Stimulated activated CD4-positive, alpha-beta T cell treated with anti-CD3 and anti-CD28 coated beads, Interleukin-2, amount 100 ng/mL, for 4 hours (primary cell): ENCODE results near the gene FIBP.

Source experiments
- DNase-seq: peaks from one replicate; pipeline ENCODE4 v3.0.0-alpha.2; 2020; ENCODE audit warnings: low read depth

The FIBP gene

DNA sequence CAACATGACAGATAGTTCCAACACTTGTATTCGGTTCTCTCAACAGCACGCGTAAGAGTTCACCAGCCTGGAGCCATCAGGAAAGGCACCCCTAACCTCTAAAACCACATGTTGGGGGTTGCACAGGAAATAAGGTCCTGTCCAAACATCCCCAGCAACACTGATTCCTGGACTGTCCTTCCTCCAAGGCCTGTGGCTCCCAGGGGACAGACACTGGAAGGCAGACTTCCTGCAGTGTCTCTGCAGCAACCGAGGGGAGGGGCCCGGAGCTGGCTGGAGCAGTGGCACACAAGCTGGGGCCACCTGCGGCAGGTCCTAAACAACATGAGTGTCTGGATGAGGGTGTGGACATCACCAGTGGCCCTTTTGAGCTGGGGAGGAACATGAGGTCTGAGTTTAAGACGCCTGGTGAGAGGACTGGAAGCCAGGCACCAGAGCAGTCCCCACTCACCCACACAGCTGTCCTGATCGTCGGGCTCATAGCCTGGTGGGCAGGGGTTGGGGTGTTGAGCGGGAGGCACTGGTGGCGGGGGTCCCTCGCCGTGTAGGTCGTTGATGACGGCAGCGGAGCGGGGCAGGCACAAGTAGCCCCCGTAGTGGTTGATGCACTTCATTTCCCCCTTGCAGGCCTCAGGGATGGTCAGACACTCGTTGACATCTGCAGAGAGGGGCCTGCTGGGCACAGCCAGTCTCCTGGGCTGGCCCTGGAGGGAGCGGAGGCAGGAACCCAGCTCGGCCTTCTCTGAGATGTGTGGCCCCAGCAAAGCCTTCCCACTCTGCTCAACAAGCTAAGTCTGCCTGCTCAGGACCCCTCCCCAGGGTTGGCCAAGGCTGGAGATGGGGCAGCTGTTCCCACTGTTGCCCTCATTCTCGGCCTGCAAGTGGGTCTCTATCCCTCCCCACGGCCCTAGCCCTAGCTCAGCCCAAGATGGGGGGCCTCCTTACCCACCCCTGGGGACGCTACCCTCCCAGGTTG lies 17.3 kb downstream of the FIBP start:
- DNase-seq: no peak

DNA sequence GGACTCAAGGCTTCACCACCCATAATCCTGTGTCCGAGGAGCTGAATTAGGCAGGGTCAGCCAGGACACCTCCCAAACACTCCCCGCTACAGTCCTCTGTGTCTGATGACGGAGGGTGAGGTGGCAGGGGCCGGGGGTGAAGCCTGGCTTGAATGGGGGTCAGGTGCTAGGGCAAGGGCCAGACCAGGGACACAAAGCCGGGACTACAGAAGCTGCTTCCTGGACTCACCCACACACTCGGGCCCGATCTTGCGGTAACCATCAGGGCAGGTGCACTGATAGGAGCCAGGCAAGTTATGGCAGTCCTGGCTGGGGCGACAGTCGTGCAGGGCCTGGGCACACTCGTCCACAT lies 18.0 kb downstream of the FIBP start:
- DNase-seq: no peak

DNA sequence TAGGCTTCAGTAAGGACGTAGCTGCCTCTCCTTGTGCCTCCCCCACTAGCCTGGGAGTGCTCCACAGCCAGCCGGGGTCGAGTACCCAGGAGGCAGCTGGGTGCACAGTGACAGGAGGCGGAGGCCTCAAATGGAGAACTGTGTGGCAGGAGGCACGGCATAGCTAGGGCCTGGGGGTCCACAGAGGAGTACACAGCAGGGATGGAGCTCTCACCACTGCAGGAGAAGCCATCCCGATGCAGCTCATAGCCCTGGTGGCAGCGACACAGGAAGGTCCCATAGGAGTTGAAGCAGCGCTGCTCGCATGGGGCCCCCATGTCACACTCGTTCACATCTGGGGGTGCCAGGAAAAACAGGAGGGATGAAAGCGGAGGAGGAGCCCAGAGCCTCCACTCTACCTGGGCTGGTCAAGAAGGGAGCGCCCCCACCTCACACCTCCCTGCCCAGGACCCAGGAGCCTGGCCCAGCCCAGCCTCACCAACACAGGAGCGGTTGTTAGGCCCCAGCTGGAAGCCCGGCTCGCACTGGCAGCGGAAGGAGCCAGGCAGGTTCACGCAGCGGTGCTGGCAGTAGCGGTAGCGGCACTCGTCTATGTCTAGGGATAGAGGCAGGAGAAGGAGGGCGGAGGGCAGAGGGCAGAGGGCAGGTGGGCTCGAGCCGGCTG lies 18.5 kb downstream of the FIBP start:
- DNase-seq: no peak

DNA sequence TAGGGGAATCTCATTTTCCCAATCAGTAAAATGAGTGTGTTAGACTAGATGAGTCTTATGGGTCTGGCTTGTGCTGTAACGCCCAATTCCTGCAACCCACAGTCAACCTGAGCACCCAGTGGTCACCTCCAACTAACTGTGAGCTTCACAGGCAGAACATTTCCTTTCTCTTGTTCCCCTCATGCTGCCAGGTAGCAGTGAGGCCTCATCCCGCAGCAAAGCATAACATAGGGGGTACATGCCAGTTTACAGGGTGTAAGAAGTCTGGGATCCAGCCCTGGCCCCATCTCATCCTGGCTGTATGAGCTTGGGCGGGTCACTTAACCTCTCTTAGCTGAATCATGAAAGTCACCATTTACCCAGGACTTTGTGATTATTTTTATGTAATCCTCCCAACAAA lies 19.4 kb downstream of the FIBP start:
- no peak for DNase-seq

DNA sequence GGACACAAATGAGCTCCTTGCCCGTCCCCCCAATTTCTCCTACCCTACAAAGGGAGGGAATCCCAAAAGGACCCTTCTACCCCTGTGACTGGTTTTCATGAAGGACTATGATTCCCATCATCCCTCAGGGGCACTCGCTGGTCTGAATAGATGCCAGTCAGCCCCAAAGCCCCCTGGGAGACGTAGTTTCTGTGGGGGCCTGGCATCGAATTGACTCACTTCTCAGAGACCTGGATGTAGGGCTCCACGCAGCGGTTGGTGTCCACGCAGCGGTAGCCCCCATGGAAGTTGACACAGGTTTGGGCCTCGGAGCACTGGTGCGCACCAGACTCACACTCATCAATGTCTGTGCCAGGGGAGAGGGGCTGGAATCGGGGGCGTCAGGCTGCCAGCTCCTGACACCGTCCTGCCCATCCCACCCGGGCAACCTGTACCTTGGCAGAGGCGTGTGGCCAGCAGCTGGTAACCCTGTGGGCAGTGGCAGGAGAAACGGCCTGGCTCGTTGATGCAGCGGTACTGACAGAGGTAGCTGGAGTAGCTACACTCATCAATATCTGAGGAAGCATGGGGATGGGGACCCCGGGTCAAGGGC lies 20.1 kb downstream of the FIBP start:
- DNase-seq: no peak

DNA sequence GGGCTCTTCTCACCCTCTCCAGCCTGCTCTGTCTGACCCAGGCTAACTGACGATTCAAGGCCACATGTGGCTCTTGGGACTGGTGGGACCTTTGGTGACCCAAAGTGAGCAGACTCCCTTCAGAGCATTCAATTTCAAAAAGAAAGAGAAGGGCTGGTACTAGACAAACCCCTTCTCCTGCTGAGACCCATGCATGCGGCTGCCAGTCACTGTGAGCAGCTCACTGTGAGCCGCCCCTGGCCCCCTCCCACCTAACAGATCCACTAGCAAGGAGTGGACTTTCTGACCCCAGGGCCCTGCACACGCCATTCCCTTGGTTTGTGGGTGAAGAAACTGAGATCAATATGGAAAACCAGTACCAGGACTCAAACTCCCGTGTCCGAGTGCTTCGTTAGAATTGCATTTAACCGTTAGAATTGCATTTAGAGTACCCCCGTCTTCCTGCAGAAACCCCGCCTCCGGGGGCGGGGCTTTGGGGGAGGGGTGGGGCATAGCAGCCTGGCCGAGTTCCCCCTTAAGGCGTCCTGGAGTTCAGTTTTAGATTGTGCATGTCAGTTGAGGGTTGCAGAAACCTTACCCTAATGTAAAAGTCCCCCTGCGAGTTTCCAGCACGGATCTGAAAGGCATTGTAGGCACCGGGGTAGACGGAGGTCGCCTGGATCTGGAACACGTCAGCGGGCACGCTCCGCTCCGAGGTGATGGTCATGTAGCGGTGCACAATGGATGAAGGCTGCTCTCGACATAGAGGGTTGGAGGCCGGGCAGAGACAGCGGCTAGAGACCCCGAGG lies 20.8 kb downstream of the FIBP start:
- no peak for DNase-seq

DNA sequence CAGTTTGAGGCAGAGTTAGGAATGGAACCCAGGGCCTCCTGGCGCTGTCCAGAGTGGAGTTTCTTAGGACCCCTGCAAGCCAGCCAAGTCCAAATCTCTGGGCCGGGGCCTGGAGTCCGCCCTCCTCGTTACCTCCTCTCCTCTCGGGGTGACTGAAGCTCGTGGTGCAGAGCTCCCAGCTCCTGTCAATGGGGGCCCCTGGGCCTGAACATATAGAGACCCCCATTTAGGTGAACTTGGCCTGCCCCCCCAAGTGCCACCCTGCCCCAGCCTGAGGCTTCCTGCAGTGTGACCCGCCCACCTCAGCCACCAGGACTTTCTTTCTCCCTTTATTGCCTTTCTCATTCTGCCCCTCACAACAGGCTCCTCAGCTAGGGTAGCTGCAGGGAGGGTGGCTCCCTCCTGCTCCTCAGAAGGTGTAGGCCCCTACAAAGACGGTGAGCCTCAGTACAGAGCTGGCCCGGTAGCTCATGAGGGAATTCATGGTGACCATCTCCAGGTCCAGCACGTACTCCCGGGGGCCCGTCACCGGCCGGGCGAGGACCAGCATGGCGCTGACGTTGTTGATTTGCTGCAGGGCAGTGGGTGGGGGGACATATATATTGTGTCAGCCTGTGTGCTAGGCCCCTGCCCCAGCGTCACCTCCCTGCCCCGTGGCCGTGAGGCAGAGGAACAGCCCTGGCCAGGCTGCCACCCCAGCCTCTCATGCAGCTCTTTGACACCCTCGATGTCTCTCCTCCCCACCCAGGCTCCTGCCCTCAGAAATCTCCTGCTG lies 21.6 kb downstream of the FIBP start:
- DNase-seq: no peak

DNA sequence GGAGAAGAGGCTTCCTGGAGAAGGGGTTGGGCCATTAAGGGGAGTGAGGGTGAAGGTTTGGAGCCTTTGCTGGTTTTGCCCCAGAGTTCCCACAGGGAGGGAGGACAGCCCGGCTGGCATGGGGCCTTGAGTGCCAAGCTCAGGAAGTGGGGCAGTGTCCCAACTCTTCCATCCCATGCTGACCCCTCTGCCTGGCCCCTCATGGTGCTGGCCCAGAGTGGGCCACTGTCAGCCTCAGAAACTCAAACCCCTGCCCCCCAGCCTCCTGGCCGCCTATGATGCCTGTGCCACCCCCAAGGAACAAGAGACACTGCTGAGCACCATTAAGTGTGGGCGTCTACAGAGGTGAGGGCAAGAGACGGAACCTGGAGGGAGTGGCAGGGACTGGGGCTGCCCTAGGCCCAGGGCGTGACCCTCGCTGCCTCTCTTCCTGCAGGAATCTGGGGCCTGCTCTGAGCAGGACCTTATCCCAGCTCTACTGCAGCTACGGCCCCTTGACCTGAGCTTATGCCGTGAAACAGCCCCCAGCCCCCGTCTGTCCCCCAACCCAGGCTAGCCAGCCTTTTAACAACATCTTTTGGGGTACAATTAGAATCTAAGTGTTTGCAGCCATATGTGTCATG lies 22.6 kb downstream of the FIBP start:
- no peak for DNase-seq

DNA sequence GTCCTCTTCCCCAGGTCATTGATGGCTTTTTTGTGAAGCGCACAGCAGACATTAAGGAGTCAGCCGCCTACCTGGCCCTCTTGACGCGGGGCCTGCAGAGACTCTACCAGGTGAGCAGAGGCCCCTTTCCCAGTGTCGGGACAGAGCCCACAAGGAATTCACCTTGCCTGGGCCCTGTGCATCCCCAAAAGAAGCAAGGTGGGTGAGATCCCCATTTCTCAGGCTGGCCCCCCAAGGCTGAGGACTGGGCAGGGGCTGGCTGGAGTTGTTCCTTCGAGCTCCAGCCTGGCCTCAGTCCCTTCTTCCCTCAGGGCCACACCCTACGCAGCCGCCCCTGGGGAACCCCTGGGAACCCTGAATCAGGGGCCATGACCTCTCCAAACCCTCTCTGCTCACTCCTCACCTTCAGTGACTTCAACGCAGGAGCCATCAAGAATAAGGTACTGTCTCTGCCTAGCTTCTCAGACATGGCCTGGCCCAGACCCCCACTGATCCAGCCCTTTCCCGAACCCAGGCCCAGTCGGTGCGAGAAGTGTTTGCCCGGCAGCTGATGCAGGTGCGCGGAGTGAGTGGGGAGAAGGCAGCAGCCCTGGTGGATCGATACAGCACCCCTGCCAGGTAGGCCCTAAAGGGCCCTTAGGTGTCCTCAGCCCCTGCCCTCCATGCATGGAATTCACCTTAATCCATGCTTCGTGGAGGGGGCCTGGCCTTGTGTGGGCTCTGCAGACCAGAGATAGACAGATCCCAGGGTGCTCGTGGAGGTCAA lies 23.4 kb downstream of the FIBP start:
- no peak for DNase-seq

DNA sequence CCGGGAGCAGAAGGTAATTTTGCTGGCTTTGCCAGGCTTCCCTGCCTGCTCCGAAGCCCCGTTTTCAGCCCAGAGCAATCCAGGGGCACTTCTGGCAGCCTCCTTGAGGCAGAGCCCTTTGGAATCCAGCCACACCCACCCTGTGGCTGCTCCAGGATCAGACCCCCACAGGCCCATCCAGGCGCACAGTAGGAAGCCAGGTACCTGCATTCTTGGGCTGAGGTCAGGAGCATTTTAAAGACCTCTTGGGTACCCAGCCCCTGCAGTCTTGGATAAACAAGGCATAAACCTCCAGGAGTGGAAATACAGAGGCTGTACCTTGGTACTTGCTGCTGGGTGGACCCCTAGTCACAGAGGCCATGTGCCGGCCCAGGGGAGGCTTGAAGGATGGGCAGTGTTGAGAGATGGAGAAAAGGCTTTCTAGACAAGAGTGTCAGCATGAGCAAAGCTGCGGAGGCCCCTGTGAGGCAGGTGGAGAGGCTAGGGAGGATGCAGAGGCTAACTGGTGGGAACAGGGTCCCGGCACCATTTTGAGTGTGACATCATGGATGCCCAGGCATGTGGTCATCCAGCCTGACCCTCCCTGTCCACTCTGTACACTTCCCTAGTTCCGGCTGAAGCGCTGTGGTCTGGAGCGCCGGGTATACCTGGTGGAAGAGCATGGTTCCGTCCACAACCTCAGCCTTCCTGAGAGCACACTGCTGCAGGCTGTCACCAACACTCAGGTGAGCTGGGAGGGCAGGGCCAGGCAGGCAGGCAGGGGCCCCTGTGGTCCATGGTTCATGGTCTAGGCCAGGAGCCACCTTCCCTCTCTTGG lies 24.2 kb downstream of the FIBP start:
- no peak for DNase-seq

DNA sequence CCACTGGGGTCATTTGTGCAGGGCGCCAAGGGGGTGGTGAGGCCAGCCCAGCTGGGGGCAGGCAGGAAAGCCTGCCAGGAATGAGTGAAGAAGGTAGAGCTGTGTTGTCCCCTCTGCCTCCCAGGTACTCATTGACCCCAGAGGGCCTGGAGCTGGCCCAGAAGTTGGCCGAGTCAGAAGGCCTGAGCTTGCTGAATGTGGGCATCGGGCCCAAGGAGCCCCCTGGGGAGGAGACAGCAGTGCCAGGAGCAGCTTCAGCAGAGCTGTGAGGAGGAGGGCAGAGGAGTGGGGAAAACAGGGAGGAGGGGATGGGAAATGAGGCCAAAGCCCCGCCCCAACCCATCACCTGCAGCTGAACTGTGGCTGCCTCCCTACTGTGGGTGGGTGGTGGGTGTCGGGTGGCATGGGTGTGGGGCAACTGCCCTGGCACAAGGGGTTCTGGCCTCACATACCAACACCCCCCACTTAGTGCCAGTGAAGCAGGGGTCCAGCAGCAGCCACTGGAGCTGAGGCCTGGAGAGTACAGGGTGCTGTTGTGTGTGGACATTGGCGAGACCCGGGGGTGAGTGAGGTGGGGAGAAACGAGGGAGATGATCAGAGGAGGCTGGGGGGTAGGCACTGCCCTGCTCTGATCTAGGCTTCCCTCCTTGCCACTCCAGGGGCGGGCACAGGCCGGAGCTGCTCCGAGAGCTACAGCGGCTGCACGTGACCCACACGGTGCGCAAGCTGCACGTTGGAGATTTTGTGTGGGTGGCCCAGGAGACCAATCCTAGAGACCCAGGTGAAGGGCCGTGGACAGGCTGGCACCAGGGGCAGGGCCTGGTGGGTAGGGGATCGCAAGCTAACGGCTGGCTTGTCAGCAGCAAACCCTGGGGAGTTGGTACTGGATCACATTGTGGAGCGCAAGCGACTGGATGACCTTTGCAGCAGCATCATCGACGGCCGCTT lies 25.1 kb downstream of the FIBP start:
- no peak for DNase-seq

DNA sequence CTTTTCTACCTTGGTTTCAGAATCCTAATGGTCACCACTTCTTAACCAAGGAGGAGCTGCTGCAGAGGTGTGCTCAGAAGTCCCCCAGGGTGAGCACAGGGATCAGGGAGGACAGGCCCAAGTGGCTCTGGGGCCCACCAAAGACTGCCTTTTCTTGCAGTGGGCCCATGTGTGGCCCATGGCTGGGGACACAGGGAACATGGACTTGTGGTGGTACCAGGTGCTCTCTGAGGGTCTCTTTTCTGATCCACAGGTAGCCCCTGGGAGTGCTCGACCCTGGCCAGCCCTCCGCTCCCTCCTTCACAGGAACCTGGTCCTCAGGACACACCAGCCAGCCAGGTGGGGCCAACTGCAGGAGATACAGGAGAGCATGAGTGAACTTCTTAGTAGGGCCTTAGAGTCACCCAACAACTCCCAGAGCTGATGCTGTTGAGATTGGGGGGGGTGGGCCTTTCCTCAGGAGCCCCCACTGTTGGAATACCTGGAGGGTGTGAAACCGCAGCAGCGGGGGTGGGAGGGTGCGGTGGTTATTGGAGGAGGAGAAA lies 26.0 kb downstream of the FIBP start:
- no peak for DNase-seq

DNA sequence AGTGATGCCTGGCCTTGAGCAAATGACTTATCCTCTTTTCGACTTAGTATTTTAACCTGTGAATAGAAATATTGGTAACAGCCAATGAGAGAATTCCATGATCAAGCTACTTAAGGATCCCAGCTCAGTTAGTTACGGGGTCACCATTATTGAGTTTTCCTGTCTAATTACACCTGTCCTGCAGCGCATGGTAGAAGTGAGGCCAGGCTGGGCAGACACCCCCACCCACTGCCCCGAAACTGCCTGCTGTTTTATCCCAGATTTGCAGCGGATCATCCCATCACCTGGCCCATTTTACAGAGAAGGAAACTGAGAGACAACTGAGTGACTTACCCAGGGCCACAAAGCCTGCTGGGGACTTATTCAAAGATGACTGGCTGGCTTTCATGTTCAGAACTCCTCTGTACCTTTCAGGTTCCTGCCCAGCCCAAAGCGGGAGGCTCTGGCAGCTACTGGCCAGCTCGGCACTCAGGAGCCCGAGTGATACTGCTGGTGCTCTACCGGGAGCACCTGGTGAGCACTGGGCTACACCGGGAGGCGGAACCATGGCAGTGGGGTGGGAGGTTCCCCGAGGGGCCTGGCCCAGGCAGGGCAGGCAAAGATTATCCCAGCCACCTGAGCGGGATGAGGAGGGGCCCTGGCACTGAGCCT lies 26.6 kb downstream of the FIBP start:
- DNase-seq: no peak

DNA sequence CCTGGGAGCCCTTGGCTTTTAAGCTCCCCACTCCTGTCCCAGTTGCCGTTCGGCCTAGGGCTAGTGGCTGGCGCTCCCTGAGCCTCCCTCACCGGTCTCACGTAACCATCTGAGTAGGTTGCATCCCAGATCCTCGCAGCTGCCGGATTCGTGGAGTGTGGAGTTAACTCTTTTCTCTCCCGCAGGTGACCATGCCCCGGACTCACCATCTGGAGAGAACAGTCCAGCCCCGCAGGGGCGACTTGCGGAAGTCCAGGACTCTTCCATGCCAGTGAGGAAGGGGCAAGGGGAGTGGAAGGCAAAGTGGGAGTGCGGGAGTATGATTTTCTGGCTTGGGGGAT lies 27.1 kb downstream of the FIBP start:
- DNase-seq: no peak

DNA sequence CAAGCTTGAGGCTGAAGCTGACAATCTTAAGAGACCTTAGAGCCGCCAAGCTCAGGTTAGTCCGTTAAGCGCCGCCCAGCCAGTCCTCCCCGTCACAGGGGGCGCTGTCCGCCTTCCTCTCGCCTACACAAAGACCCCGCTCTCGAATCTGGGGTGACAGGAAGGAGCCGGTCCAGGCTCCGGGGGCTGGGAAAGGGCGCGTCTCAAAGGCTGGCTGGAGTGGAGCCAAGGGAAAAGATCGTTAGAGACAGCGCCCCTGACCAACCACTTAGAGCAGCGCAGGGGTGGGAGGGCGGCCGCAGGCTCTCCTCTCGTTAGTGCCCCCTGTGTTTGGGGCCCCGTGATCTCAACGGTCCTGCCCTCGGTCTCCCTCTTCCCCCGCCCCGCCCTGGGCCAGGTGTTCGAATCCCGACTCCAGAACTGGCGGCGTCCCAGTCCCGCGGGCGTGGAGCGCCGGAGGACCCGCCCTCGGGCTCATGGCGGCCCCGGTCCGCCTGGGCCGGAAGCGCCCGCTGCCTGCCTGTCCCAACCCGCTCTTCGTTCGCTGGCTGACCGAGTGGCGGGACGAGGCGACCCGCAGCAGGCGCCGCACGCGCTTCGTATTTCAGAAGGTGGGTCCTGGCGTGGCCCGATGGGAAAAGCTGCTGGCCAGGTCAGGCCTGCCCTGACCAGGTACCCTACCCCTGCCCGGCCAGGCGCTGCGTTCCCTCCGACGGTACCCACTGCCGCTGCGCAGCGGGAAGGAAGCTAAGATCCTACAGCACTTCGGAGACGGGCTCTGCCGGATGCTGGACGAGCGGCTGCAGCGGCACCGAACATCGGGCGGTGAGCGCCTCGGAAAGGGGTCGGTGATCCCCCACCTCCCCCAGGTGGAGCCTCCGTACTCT lies 27.8 kb downstream of the FIBP start, which contains the start of gene MUS81:
MUS81 (plus strand) TSS at position 156 of the 887 bp plus-strand sequence; CDS start at position 477, 321 bp downstream.
- peak; percentile 92 for DNase-seq

DNA sequence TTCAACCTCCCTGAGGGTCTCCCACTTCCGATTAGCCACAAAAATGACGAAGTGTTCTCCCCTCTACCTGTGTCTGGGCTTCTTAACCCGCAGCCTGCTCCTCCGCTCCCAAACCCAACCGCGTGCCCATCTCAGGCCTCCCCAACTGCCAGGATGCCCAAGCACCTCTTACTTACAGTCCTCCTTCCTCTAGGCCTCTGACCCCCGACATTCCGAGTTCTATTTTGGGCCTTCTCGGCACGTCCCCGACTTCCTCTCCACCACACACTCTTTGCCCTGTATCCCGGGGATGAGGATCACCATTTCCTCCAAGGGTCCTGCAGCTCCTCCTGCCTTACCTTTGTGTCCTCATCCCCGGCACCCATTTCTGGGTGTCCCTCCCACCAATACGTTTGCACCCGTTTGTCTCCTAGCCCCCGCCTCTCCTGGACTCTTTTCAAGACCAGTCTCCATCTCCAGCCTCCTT lies 28.4 kb downstream of the FIBP start:
- DNase-seq: no peak
